ENCODE measurements around the gene SLC34A1. TPM values are rescaled to one million over a fixed set of nuclear protein-coding genes. Genes with fewer than 3 reads are reported as not detected.

The SLC34A1 gene
- total RNA-seq, 4 donors from 2014 or later, result not detected

DNA sequence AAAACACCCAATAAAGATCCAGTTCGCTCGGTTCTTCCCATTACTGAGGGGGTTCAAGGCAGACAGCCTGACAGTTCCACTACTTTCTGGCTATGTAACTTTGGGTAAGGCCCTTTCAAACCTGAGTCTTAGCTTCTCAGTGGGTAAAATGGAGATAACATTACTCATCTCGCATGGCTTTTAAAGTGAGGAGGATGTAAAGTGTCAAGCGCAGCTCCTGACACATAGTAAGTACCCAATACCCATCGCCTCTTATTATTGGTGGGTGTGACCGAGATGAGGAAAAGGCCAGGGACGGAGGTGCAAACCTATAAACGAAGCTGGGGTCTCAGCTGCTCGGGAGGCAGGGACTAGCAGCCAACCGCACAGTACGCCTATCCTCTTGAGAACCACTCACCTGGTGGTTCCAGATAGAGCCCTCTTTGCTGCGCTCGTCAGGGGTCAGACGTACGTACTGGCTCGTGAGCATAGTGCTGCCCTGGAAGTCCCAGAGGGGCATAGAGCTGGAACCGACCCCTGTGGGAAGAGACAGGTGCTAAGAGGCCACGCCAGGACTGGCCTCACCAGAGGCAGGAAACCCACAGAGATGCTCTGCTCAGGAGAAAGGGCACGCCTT, 33.4 kb upstream of the SLC34A1 start:
- DNase-seq, result no peak
- in situ Hi-C loops (cut with MboI; ENCODE audit: low sequenced_read_pairs in 4 of 4), result no loop called here
- intact Hi-C loops (cut with DNase I; ENCODE audit: low total_unique reads), result loop anchor here (2.0 kb wide), 1 partner anchor 48 kb away; the partner anchor contains the start of genes PRELID1 and RAB24
- Histone ChIP-seq H3K9me3 (no peaks in the 10 kb centered on the region), H3K27ac (peak overlapping the region; percentile 80 to 96 (median 90)), H3K36me3 (peaks cover 0 to 8% of the 10 kb centered on the region in 2 donors), H3K4me1 (peaks cover 27 to 34% of the 10 kb centered on the region in 2 donors), H3K27me3 (no peaks in the 10 kb centered on the region), H3K4me3 (peak overlapping the region; percentile 74 to 90 (median 77))
- no peak for ATAC-seq
- TF ChIP-seq CTCF (IDR thresholded peaks at IDR 0.05 in 4 of 5, conservative IDR thresholded peaks at IDR 0.05 in 1 of 5) (no peak), POLR2A (IDR thresholded peaks at IDR 0.05) (no peak)

GRCh38 chr5:177351392-177352329, 32.6 kb upstream of the SLC34A1 start, which contains the start of gene LMAN2:
Gene LMAN2, minus strand, starts transcription at chr5:177351668. Its CDS starts 21 bp downstream, at chr5:177351647.
- Histone ChIP-seq H3K27me3 (no peaks in the 10 kb centered on the region), H3K4me3 (peak within 1 kb of the TSS; percentile 74 to 90 (median 77)), H3K36me3 (peaks cover 0 to 8% of the 10 kb centered on the region in 2 donors), H3K27ac (peak within 1 kb of the TSS; percentile 80 to 96 (median 90)), H3K9me3 (no peaks in the 10 kb centered on the region), H3K4me1 (peaks cover 27 to 33% of the 10 kb centered on the region in 2 donors)
- intact Hi-C loops (cut with DNase I; ENCODE audit: low total_unique reads) (loop anchor here (2.0 kb wide), 1 partner anchor 49 kb away; the partner anchor contains the start of genes PRELID1 and RAB24), in situ Hi-C loops (cut with MboI; ENCODE audit: low sequenced_read_pairs in 4 of 4) (no loop called here)
- ATAC-seq (peak; percentile 99), DNase-seq (peak; percentile 93)
- TF ChIP-seq POLR2A (IDR thresholded peaks at IDR 0.05) (peak; percentile 38 to 79), CTCF (IDR thresholded peaks at IDR 0.05 in 4 of 5, conservative IDR thresholded peaks at IDR 0.05 in 1 of 5) (no peak)

DNA sequence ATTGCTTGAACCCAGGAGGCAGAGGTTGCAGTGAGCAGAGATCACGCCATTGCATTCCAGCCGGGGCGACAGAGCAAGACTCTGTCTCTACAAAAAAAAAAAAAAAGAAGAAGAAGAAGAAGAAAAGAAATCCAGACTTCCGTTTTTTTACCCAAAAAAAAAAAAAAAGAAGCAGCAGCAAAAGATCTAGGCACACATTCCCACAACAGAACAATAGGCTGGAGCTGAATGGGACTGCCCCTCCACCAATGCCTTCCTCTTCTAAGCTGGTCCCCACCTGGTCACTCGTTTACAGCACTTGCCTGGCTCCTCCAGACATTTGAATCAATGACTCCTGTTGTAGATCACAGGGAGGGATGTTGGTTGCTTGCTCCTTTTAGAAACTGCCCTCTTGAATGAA, 31.1 kb upstream of the SLC34A1 start:
- no peak for DNase-seq
- H3K4me1 ChIP-seq, result peaks cover 25 to 27% of the 10 kb centered on the region in 2 donors

GRCh38 chr5:177354256-177354655, 30.0 kb upstream of the SLC34A1 start:
- Histone ChIP-seq H3K4me1 (peaks cover 29 to 32% of the 10 kb centered on the region in 2 donors), H3K27ac (no peak overlapping the region), H3K27me3 (no peaks in the 10 kb centered on the region), H3K36me3 (peaks cover 0 to 8% of the 10 kb centered on the region in 2 donors), H3K9me3 (no peaks in the 10 kb centered on the region), H3K4me3 (no peak overlapping the region)
- DNase-seq, result no peak
- in situ Hi-C loops (cut with MboI; ENCODE audit: low sequenced_read_pairs in 4 of 4), result no loop called here
- intact Hi-C loops (cut with DNase I; ENCODE audit: low total_unique reads), result no loop called here
- TF ChIP-seq CTCF (IDR thresholded peaks at IDR 0.05 in 4 of 5, conservative IDR thresholded peaks at IDR 0.05 in 1 of 5) (no peak), POLR2A (IDR thresholded peaks at IDR 0.05) (no peak)
- ATAC-seq, result no peak

More for the DNA sequence above, 31.1 kb upstream of the SLC34A1 start:
- TF ChIP-seq CTCF (IDR thresholded peaks at IDR 0.05 in 4 of 5, conservative IDR thresholded peaks at IDR 0.05 in 1 of 5) (no peak), POLR2A (IDR thresholded peaks at IDR 0.05) (no peak)
- Histone ChIP-seq H3K9me3 (no peaks in the 10 kb centered on the region), H3K4me3 (no peak overlapping the region), H3K27me3 (no peaks in the 10 kb centered on the region), H3K36me3 (peaks cover 0 to 8% of the 10 kb centered on the region in 2 donors), H3K27ac (no peak overlapping the region)
- no peak for ATAC-seq
- in situ Hi-C loops (cut with MboI; ENCODE audit: low sequenced_read_pairs in 4 of 4) (no loop called here), intact Hi-C loops (cut with DNase I; ENCODE audit: low total_unique reads) (no loop called here)
